Heart left ventricle (tissue), 13 donors: ENCODE results near the gene NPC1L1.

Source experiments
- CTCF ChIP-seq, 12 donors: fragments of 200-600 bp; sonication (generic) in 4 of 12; IDR thresholded peaks; one replicate each; pipeline versions ENCODE4 v1.5.0 to v1.8.0; 2018 to 2022; ENCODE audit warnings: antibody characterized with exemption in 12 of 12, mild to moderate bottlenecking in 5 of 12
- POLR2A ChIP-seq, 2 donors: fragments of 450-650 bp; IDR thresholded peaks; one replicate each; pipeline ENCODE4 v1.6.1; 2017; ENCODE audit warnings: antibody characterized with exemption in 2 of 2, mild to moderate bottlenecking in 2 of 2, moderate library complexity in 2 of 2
- donor health status: ischemic (EF 13 %, LVEDD 7.1; RV severe dilation, severe dysfunction).
- donor health status: DM: no; HTN: yes; CAD: no.
- donor health status: DM: no; HTN: no; CAD: no.
- donor health status: ischemic (EF 25% LVEDD 6.9; RV normal size, moderate dysfunction).
- donor health status: ischemic (EF 25% LVEDD 5.7; RV mildly dilated, moderate dysfunction).
- donor health status: ischemic (EF 35%, LVEDD 5.7; RV mildly dilated, moderate dysfunction).
- donor health status: nonischemic (EF 11% LVEDD 7.7; RV severe dilation, severe dysfunction).
- donor health status: DM: yes; HTN: yes; CAD: no.
- donor health status: PGD.
- donor health status: ischemic (EF 29% LVEDD 5.4; RV normal size, mild dysfunction).
- donor health status: nonischemic (EF 23%, LVEDD 6.1; RV moderate dilation, normal function).

GRCh38 chr7:44531421-44532380 is 9.4 kb downstream of the NPC1L1 start:
- TF ChIP-seq CTCF (IDR thresholded peaks at IDR 0.05) = no peak
- no peak for TF ChIP-seq POLR2A (IDR thresholded peaks at IDR 0.05)
